DND-41 (cell line): ENCODE results near the gene MITF.

Experiments
- CTCF ChIP-seq: IDR thresholded peaks from 2 replicates; pipeline ENCODE4 v1.5.1; 2012; ENCODE audit warnings: borderline replicate concordance, low read length, moderate library complexity, mild to moderate bottlenecking; ENCODE audit not compliant: poor library complexity, severe bottlenecking; ENCODE audit errors: extremely low read depth
- EZH2 ChIP-seq: IDR thresholded peaks from 3 replicates; pipeline ENCODE4 v1.6.1; 2012; ENCODE audit warnings: borderline replicate concordance, low read depth, mild to moderate bottlenecking, moderate library complexity, low read length, inconsistent platforms; ENCODE audit not compliant: severe bottlenecking

- TF ChIP-seq CTCF: no peak
- TF ChIP-seq EZH2: no peak
Measured at GRCh38 chr3:69748503-69748902, 9.2 kb downstream of the MITF start.
